Measurements from ENCODE around the gene USP19.

Gene USP19

DNA sequence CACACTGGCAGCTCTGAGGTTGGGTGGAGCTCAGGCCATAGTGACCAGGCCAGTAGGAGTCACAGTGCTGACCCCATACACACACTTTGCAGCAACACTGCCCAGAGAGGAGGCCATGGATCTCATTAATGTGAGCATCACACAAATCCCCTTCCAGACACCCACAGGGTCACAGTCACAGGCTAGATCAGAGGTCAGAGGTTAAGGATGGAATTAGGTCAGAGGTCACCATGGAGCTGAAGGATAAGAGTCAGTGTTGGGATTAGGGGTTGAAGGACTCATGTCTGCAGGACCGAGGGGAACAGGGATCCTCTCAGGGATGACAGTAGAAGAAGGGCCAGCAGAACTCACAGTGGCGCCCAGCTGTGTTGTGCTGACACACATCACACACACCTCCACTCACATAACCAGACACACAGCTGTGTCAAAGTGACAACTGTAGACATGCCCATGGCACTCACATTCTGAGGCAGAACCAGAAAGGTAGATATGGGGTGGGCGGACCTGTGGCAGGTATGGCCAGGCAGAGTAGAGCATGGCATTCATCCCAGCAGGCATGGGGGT is 32.8 kb upstream of the USP19 start:
- TF ChIP-seq, protein P1, sequence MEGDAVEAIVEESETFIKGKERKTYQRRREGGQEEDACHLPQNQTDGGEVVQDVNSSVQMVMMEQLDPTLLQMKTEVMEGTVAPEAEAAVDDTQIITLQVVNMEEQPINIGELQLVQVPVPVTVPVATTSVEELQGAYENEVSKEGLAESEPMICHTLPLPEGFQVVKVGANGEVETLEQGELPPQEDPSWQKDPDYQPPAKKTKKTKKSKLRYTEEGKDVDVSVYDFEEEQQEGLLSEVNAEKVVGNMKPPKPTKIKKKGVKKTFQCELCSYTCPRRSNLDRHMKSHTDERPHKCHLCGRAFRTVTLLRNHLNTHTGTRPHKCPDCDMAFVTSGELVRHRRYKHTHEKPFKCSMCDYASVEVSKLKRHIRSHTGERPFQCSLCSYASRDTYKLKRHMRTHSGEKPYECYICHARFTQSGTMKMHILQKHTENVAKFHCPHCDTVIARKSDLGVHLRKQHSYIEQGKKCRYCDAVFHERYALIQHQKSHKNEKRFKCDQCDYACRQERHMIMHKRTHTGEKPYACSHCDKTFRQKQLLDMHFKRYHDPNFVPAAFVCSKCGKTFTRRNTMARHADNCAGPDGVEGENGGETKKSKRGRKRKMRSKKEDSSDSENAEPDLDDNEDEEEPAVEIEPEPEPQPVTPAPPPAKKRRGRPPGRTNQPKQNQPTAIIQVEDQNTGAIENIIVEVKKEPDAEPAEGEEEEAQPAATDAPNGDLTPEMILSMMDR (conservative IDR thresholded peaks at IDR 0.05; ENCODE audit: low read depth, low read length): no peak
- no peaks in the 10 kb centered on the region for H3K4me1 ChIP-seq (ENCODE audit: low read depth, poor library complexity, severe bottlenecking)
- no peak overlapping the region for H3K4me2 ChIP-seq

DNA sequence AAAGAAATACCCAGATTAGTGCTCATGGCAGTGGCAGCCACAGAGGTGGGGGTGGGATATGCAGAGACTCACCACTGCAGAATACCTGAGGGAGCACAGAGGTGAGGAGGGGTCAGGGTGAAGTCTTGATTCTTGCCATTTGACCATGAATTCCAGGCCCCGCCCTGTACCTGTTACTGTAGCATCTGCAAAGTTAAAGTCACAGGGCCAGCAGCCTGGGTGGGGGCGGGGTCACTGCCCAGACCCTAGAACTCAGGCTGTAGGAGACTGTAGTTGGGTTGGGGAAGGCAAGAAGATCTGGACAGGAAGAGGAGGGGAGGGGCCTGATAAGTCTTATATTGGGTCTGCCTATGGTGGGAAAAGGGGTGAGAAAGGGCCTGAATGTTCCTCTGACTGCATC is 31.0 kb upstream of the USP19 start:
- H3K36me3 ChIP-seq (ENCODE audit: insufficient read depth): no peaks in the 10 kb centered on the region
- no peaks in the 10 kb centered on the region for H3K27me3 ChIP-seq (ENCODE audit: insufficient read depth, low read depth)
- H4K20me1 ChIP-seq (ENCODE audit: insufficient read depth): no peaks in the 10 kb centered on the region
- no peak overlapping the region for H3K4me3 ChIP-seq (IDR thresholded peaks at IDR 0.05; ENCODE audit: insufficient read depth, low read depth, low read length)
- TF ChIP-seq, protein P1 (conservative IDR thresholded peaks at IDR 0.05; ENCODE audit: low read depth, low read length): no peak
- no peaks in the 10 kb centered on the region for H3K4me1 ChIP-seq (ENCODE audit: low read depth, poor library complexity, severe bottlenecking)
- H3K79me2 ChIP-seq (ENCODE audit: insufficient read depth, low read depth): no peaks in the 10 kb centered on the region
- no peak overlapping the region for H3K9ac ChIP-seq
- H3K27ac ChIP-seq: no peak overlapping the region
- no peak overlapping the region for H3K4me2 ChIP-seq
- H2AFZ ChIP-seq (ENCODE audit: low read depth): no peak overlapping the region

More for the DNA sequence above, 32.8 kb upstream of the USP19 start:
- Histone ChIP-seq H4K20me1 (ENCODE audit: insufficient read depth) (no peaks in the 10 kb centered on the region), H3K27me3 (ENCODE audit: insufficient read depth, low read depth) (no peaks in the 10 kb centered on the region), H3K9ac (no peak overlapping the region), H3K4me3 (IDR thresholded peaks at IDR 0.05; ENCODE audit: insufficient read depth, low read depth, low read length) (no peak overlapping the region), H3K36me3 (ENCODE audit: insufficient read depth) (no peaks in the 10 kb centered on the region), H3K79me2 (ENCODE audit: insufficient read depth, low read depth) (no peaks in the 10 kb centered on the region), H3K27ac (no peak overlapping the region), H2AFZ (ENCODE audit: low read depth) (no peak overlapping the region)

DNA sequence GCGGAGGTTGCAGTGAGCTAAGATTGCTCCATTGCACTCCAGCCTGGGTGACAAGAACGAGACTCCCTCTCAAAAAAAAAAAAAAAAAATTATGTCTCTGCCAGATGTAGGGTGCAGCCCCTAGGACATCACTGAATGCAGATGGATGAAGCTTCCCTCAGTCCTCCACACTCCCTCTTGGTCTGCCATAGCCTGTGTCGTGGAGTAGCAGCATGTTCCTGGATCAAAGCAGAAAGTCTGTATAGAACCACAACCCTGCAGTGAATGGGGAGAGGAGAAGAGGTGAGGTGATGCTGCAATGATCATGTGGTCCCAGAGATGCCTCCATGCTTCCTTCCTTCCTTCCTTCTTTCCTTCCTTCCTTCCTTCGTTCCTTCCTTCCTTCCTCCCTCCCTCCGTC is 27.5 kb upstream of the USP19 start:
- no peak overlapping the region for H3K9ac ChIP-seq
- H3K36me3 ChIP-seq (ENCODE audit: insufficient read depth): no peaks in the 10 kb centered on the region

DNA sequence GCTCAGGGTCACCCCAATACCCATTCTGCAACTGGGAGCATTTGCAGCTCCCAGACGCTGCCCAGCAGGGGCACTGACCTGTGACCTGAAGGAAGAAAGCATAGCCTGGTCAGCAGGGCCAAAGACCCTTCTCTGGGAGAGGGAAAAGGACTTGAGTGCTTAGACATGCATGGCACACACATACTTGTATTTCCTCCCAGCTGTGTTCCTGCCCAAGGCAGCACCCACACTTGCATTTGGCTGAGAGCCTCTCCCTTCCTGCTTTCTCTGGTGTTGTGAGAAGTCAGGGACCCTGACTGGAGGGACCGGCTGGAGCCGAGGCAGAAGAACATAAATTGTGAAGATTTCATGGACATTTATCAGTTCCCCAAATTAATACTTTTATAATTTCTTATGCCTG is 19.5 kb upstream of the USP19 start:
- H4K20me1 ChIP-seq (ENCODE audit: insufficient read depth): no peaks in the 10 kb centered on the region
- H3K4me3 ChIP-seq (IDR thresholded peaks at IDR 0.05; ENCODE audit: insufficient read depth, low read depth, low read length): no peak overlapping the region
- H3K36me3 ChIP-seq (ENCODE audit: insufficient read depth): no peaks in the 10 kb centered on the region
- no peak overlapping the region for H3K4me2 ChIP-seq
- H3K27me3 ChIP-seq (ENCODE audit: insufficient read depth, low read depth): no peaks in the 10 kb centered on the region
- H3K9ac ChIP-seq: no peak overlapping the region
- no peak overlapping the region for H2AFZ ChIP-seq (ENCODE audit: low read depth)
- no peak overlapping the region for H3K27ac ChIP-seq
- TF ChIP-seq, protein P1 (conservative IDR thresholded peaks at IDR 0.05; ENCODE audit: low read depth, low read length): no peak
- no peaks in the 10 kb centered on the region for H3K4me1 ChIP-seq (ENCODE audit: low read depth, poor library complexity, severe bottlenecking)
- no peaks in the 10 kb centered on the region for H3K79me2 ChIP-seq (ENCODE audit: insufficient read depth, low read depth)

More for the DNA sequence above, 27.5 kb upstream of the USP19 start:
- no peak overlapping the region for H3K4me2 ChIP-seq
- no peak overlapping the region for H3K27ac ChIP-seq
- no peaks in the 10 kb centered on the region for H3K79me2 ChIP-seq (ENCODE audit: insufficient read depth, low read depth)
- TF ChIP-seq, protein P1 (conservative IDR thresholded peaks at IDR 0.05; ENCODE audit: low read depth, low read length): no peak
- H3K4me1 ChIP-seq (ENCODE audit: low read depth, poor library complexity, severe bottlenecking): no peaks in the 10 kb centered on the region
- H3K27me3 ChIP-seq (ENCODE audit: insufficient read depth, low read depth): no peaks in the 10 kb centered on the region
- no peak overlapping the region for H2AFZ ChIP-seq (ENCODE audit: low read depth)
- no peak overlapping the region for H3K4me3 ChIP-seq (IDR thresholded peaks at IDR 0.05; ENCODE audit: insufficient read depth, low read depth, low read length)
- H4K20me1 ChIP-seq (ENCODE audit: insufficient read depth): no peaks in the 10 kb centered on the region
